Endometrial microvascular endothelial cells (primary cell): Measurements from ENCODE around the gene PIGQ. TPM values are rescaled to one million over a fixed set of nuclear protein-coding genes. Genes with fewer than 3 reads are reported as not detected.

ENCODE experiments used
- in situ Hi-C: cut with HindIII; loops from 2 replicates; pipeline ENCODE4 v1.10.0; 2017; ENCODE audit warnings: low sequenced_read_pairs, low pct_unique_long_range_greater_than_20kb; ENCODE audit errors: inconsistent ontology term
- total RNA-seq: library from RNA; depleted of rRNA; stranded (reverse); fragments of >200 nt; gene quantifications from one replicate; pipeline ENCODE4 v1.2.3, GENCODE V29; 2015; ENCODE audit errors: inconsistent ontology term

The PIGQ gene
- total RNA-seq = 29.1 TPM

DNA sequence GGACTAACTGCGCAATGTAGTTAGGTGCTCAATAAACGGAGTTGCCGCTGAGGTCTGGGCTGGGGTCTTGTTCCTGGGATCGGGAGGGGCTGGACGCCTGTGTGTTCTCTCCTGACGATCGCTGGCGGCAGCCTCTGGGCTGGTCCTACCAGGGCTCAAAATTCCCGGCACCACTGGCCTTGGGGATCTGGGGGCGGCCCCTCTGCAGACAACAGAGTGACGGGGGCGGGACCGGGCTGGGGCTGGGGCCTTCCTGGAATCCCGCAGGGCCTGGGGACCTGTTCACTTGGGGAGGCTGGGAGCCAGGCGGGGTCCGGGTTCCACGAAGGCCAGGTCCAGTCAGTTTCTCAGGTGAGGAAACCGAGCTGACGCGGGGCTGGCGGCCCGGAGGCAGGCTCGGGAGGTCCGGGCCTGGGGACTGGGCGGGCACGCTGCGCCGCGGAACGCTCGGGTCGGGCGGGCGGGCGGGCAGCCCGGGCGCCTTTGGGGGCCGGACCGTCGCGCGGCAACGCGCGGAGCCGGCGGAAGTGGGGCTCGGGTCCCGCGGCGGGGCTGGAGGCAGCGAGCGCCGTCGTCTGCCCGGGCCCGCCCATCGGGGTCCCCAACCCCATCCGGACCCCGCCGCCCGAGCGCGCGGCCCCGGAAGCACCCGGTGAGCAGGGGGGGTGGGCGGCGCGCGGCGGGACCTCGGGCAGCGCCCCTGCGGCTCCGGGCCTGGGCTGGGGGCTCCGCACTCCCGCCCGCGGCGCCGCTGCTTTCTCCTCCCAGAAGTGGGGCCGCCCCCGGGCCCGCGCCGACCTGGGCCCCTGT lies at the start of gene PIGQ:
Gene PIGQ, plus strand, starts transcription at position 524 of the 810 bp plus-strand sequence. CDS start 4,107 bp downstream, outside the sequence.
- in situ Hi-C loops = no loop called here

DNA sequence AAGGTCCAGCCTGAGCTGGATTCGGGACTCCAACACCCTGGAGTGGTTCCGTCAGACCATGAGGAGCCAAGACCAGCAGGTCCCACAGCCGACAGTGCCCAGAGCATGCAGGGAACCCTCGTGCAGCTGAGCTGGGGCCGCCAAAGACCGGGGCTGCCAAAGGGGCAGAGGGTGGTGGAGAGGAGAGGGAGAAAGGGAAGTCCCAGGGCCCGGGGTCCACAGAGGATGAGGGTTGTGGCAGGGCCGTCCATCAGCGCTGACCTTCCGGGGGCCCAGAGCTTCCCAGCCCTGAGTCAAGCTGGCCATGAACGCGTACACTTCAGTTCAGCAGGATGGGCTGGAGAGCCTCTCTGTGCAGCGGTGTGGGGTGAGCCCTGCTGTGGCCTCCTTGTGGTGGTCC lies 48.9 kb upstream of the PIGQ start:
- in situ Hi-C loops = no loop called here

DNA sequence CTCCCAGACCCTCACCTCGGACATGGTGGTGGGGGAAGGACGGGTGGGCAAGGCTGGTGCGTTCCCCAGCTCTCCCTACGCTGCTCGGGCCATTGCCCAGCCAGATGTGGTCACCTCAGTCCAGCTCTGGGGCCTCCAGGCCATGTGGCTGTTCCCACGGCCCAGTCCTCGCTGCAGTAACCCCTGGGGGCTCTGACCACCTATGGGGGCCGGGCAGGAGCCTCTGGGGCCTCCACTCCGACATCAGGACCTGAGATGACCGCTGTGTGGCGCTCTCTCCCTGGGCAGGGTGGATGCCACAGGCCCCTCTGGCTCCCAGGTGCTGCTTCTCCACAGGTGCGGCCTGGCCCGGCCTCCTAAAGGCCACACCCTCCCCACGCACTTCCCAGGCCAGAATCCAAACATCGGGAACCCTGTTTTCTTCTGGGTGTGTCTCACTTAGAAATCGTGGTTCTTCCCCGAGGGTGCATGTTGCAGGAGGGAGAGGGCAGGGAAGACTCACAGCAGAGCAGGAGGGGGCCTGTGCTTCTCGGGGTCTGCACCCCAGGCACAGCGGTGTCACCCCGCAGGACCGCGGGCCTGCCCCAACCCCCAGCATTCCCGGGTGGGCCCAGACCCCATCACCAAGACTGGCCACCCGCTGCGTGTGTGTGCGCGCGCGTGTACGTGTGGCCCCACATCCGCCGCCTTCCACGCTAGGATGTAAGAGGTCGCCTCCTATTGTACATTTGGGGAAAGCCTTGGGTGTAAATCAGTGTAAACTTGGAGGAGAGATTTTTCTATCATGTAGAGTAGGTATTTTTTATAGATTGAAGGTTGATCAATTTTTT lies 48.2 kb upstream of the PIGQ start:
- in situ Hi-C loops = no loop called here

DNA sequence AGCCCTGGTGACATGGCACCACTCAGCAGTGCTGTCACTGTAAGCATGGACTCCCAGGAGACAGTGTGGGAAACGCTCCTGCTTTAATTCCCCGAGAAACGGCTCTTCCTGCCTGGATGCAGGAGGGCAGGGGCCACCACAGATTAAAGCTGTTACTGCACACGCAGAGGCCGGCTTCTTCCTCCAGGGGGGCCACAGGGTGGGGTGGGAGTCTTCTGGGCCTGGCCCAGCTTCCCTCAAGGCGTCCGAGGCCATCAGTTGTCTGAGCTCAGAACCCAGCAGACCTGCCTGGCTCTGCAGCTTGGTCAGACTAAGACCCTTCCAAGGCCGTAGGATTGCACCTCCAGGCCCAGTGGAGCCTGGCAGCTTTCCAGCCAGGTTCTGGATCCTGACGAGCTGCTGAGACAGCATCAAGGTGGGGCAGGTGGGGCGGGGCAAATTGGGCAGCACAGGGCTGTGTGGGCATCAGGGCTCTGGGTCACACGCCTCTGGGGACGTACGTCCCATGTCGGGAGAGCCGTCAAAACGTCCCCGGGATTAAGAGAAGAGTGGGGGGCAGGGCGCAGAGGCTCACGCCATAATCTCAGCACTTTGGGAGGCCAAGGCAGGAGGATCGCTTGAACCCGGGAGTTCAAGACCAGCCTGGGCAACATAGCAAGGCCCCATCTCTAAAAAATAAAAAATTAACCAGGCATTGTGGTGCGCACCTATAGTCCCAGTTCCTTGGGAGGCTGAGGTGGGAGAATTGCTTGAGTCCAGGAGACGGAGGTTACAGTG lies 47.3 kb upstream of the PIGQ start:
- in situ Hi-C loops = no loop called here

DNA sequence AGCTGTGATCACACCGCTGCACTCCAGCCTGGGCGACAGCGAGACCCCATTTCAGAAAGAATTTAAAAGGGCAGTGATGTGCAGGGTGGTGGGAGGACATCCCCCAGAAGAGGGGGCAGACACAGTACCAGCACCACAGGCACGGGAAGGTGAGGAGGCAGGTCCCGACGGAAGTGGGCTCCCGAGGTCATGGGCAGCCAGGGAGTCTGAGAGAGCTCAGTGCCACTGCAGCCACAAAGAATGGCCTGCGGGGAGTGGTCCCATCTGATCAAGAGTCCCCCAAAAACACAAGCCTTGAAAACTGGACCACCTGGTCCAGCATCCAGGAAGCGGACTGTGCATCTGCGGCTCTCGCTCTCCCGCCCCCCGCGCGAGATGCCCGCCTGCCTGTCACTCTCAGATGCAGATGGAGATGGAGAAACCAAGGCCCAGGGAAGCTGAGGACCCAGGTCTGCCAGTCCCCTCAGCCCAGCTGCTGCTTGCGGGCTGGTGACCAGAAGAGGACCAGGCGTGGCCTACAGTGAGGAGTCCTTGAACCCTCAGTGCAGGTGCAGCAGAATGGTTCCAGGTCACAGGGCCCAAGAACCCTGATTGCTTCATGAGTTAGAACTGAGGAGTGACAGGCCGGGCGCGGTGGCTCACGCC lies 46.5 kb upstream of the PIGQ start:
- in situ Hi-C loops = no loop called here

DNA sequence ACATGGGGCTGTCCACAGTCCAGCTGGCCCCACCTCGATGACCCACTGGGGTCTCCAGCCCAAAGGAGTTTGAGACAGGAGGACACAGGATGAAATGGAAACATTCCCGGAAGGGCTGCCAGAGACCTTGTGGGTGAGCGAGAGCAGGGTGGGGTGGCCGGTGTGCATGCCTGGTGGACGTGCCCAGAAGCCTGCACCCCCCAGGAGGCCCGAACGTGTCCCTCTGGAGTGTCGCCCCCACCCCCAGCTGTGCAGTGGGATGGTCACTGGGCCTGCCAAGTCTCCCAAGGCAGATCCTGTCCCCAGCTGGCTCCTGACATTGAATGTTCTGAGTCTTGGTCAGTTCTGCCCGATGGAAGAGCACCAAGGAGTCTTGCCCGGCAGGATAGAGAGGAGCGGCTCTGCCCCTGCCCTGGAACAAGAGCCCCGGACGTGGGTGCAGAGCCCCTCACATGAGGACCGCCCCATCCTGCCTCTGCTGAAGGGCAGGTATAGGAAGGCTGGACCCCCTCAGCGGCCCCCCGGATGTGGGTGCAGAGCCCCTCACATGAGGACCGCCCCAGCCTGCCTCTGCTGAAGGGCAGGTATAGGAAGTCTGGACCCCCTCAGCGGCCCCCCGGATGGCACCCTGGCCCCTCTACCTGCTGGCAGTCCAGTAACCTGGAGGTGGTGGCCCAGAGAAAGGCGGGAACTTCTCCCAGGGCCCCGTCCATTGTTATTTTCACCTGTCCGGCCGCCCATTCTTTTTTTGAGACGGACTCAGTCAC lies 45.3 kb upstream of the PIGQ start:
- in situ Hi-C loops = no loop called here

DNA sequence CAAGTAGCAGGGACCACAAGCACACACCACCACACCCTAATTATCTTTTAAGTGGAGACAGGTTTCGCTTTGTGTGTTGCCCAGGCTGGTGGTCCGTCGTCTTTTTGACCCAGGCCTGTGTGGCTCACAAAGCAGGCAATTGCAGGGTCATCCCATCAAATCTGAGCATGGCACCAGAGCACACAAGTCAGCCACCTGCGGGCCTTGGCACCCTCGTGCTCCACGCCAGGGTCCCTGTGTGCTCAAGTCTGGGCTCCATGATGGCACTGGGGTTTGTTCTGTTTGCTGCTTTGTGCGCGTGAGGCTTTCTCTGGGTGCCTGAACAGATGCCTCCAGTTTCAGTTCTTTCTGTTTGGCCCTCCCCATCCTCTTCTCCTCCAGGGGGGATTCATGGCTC lies 44.6 kb upstream of the PIGQ start:
- in situ Hi-C loops = no loop called here

DNA sequence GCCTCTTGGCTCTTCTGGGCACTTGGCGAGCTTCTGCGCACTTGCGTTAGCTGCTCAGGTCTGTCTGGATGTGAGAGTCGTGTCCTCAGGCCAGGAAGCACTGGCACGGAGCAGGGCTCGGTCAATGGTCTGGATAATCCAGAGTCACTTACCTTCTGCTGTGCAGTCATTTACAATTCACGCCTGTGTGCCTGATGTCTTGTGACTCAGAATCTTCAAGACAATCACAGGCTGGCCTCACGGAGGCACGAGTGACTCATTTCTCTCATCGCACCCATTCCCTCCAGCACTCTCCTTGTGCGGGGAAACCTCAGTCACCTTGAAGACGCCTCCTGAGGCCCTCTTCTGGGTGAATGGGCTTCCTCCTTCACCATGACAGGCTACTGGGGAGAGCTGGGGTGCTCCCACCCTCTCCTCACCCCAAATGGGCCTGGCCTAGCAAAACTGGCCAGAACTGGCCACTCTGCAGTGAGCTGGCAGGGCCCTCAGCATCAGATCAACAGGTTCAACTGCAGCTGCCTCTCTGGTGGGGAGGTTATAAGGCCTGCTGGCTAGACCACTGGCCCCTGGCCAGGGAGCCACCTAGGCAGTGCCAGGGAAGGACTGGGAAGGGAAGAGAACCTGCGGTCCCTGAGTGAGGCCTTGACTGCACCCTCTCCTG lies 44.1 kb upstream of the PIGQ start:
- in situ Hi-C loops = no loop called here

DNA sequence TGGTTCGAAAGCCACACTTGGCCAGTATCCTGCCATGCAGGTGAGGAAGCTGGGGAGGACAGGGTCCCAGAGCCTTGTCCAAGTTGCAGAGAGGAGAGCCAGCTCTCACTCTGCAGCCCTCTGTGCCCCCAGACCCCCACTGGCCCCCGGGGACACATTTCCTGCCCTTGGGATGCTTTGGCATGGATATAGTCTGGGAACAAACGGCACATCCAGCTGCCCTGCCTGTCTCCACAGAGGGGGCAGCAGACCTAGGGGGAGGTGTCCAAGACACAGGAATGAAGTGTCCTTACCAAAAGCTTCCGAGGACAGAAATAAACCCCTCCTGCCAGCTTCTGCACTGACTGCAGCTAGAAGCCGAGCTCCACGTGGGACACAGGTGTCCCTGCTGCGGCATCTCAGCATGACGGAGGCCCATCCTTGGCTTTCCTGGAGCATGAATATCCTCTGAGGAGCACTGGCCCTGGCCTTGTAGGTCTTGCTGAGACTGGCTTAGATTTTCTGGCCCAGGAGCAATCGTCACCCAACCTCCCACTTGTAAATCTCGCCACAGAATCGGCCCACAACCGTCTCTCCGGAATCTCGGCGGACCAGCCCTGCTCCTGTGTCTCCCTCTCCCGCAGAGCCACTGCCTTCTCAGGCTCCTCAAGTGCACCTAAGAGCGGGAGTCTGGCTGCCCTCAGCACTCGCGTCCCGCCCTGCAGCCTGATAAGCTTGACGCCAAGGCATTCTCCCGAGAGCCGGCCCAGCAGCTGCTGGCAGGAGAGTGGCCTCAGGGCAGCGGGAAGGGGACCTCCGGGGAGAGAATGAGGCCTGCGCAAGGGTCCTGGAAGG lies 43.4 kb upstream of the PIGQ start:
- in situ Hi-C loops = no loop called here

DNA sequence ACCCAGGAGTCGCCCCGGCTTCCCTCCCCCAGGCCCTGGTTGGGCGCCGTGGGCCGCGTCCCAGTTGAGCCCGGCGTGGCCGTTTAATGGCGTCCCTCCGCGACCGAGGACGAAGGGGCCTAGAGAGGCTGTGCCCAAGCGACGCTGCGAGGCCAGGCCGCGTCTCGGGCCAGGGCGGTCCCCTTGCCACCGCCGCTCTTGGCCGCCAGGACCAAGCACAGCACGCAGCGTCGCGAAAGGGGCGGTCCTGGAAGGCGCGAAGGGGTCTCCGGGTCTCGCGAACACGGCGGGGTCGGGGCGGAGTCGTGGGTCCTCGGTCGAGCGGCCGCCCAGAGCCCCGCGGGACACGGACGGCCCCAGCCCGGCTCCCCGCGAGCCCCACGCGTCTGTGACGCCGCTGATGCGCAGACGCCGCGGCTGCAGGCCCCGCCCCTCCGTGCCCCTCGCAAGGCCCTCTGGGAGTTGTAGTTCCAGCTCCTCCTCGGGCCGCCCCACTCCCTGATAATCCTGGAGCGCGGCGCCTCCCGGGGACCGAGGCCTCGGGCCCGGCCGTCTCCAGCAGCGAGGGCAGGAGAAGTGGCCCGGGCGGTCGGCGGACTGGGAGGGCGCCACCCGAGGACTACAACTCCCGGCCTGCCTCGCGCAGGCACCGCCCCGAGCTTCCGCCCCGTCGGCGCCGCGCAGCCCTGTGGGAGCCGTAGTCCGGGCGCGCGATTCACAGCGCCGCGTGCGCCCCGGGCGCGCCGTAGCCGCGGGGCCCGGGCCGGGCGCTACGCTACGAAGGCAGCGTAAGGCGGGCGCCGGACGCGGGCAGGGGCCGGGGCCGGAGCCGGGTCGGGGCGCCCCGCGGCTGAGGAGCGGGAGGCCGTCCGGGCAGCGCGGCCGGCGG lies 42.5 kb upstream of the PIGQ start, which contains the start of gene CAPN15:
Gene CAPN15, plus strand, starts transcription at position 698 of the 889 bp plus-strand sequence. CDS start 19,127 bp downstream, outside the sequence.
- in situ Hi-C loops = no loop called here

DNA sequence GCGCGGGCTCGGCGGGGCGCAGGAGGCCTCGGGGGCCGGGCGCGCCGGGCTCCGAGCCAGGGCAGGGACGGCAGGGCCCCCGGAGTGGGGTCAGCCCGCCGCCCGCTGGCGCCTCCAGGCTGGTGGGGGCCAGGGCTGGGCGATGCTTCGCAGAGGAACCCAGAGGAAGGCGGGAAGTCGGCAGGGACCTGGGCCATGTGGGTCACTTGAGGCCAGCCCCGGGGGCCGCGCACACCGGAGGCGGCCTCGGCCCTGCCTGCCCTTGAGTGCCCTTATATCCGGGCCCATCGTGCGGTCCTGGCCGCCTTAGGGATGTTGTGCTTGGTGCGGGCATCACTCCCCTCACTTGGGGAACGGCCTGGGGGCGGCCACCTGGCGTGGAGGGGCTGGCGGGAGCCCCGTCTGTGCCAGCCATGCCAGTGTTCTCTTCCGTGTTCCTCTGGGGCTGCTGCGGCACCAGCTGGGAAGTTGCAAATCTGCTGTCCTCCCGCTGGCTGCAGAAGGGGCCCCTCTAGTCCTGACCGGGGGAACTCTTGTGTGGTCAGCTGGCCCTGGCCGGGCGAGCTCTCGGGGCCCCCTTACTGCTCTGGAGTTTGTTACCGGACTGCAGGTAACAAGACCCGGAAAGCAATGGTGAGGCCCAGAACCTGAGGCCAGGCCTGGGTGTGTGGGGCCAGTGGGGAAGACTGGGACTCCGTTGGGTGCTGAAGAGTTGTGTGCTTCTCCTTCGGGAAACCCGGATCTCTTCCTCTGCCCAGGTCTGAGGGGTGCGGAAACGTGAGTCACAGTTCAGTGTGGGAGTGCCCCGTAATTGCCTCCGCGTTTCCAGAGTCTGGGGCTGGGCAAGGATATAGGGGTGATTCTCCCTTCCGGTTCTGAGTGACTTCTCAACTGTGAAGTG lies 41.4 kb upstream of the PIGQ start:
- in situ Hi-C loops = no loop called here

DNA sequence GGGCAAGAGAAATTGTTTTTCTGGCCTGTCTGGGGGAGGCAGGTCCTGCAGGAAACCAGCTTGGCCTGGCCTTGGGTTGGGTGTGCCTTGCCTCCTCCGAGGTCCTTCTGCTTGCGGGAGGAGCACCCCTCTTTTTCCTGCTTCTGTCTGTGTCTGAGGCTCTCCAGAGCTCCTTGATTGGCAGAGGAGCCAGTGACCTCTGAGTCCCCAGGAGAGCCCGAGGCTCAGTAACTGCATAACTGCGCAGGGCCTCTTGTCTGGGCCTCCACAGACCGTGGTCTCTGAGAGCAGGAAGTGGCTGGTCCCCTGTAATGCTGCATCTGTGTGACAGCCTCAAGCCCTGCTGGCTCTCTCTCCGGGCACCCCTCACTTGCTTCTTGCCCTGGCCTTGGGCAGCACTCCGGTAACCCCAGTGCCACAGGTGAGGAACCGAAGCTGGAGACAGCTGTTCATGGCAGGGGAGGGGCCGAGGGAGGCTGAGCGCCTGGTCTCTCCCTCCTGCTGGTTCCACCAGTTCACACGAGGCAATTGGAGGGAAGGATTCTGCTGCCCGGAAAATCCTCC lies 40.7 kb upstream of the PIGQ start:
- in situ Hi-C loops = no loop called here

DNA sequence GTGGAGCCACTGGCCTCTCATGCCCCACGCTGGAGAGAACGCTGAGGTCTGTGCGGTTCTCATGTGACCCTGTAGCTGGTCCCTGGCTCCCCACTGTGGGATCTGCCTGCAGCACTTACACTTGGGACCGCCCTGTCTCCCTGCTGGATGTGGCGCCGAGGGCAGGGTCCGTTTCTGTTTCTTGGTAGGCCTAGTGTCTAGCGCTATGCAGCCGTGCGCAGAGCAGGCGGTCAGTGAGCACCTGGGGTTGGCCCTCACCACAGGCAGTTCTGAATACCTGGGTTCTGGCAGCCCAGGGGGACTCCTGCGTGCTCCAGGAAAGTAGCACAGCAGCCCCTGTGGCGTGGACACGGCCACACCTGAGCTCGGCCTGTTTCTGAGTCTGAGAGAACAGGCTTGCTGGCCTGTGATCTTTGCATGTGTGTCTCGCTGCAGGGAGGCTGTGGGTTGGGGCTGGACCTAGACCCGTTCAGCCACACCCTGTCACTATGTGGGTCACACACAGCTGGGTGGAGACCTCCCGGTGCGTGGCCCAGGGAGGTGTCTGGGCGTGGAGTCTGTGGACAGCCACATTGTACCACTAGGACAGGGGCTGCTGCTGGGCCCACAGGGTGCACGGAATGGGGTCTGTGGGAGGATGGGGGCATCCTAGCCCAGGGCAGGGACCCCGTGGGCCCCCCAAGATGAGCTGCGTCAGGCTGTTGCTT lies 39.5 kb upstream of the PIGQ start:
- in situ Hi-C loops = no loop called here

DNA sequence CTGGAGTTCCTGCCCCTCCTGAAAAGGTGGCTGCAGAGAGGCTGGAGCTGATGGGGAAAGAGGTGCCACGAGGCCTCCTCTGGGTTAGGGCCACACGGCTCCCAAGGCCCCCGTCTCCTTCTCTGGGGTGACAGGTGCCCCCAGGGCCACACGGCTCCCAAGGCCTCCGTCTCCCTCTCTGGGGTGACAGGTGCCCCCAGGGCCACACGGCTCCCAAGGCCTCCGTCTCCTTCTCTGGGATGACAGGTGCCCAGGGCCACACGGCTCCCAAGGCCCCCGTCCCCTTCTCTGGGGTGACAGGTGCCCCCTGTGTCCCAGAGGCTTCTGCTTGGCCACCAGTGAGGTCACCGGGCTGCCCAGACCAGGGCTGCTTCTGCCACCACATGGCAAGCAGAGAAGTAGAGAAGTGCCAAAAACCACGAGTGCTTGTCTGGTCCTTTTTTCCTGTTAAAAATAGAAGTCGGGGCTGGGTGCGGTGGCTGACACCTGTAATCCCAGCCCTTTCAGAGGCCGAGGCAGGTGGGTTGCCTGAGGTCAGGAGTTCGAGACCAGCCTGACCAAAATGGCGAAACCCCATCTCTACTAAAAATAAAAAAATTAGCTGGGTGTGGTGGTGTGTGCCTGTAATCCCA lies 38.2 kb upstream of the PIGQ start:
- in situ Hi-C loops = no loop called here
